Astrocyte (in vitro differentiated cells and primary cell): ENCODE data around the gene PLEKHN1.

ENCODE experiments used
- EZH2 ChIP-seq: IDR thresholded peaks from 2 replicates; pipeline ENCODE4 v1.6.1; 2012; ENCODE audit warnings: mild to moderate bottlenecking, low read length, inconsistent platforms; ENCODE audit not compliant: insufficient read depth
- TF ChIP-seq, protein P1 (sequence below): IDR thresholded peaks from 2 replicates; pipeline ENCODE4 v1.5.1; 2011; ENCODE audit warnings: low read depth, mild to moderate bottlenecking, inconsistent platforms, low read length, moderate library complexity; ENCODE audit not compliant: insufficient read depth

DNA sequence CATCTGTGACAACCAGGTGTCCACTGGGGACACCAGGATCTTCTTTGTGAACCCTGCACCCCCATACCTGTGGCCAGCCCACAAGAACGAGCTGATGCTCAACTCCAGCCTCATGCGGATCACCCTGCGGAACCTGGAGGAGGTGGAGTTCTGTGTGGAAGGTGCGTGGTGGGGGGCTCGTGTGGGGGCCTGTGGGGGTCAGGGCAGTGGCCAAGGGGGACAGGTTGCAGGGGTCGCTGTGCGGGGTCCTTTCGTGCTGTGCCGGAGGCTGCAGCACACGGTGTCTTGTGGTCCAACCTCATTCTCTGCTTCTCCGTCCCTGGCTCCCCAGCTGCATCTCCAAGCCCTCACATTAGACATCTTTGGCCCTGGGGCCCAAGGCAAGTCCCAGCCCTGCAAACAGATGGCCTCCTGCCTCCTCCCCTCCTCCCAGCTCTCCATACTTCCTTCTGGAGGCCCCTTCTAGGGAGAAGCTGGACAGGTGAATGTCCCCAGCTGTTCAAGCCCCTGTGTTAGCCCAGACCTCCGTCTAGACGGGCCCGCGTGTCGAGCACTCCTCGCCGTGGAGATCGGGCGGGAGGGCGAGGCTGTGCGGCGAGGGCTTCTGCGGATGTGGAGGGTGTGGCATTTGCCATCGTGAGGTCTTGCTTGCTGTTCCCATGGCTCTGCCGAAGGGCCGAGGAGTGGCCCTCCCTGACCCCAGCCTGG is 56.2 kb downstream of the PLEKHN1 start:
- TF ChIP-seq EZH2, result no peak
- TF ChIP-seq, protein P1, sequence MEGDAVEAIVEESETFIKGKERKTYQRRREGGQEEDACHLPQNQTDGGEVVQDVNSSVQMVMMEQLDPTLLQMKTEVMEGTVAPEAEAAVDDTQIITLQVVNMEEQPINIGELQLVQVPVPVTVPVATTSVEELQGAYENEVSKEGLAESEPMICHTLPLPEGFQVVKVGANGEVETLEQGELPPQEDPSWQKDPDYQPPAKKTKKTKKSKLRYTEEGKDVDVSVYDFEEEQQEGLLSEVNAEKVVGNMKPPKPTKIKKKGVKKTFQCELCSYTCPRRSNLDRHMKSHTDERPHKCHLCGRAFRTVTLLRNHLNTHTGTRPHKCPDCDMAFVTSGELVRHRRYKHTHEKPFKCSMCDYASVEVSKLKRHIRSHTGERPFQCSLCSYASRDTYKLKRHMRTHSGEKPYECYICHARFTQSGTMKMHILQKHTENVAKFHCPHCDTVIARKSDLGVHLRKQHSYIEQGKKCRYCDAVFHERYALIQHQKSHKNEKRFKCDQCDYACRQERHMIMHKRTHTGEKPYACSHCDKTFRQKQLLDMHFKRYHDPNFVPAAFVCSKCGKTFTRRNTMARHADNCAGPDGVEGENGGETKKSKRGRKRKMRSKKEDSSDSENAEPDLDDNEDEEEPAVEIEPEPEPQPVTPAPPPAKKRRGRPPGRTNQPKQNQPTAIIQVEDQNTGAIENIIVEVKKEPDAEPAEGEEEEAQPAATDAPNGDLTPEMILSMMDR, result no peak
